ENCODE results near the gene SOX15. TPM values are rescaled to one million over a fixed set of nuclear protein-coding genes. Genes with fewer than 3 reads are reported as not detected.

SOX15 gene
- total and polyA plus RNA-seq, 10 of the 15 experiments (the other 5 are each of a cell fraction or from before 2014, with no cell fraction given): 0.06 to 0.53 (median 0.16) TPM; not detected in 2

DNA sequence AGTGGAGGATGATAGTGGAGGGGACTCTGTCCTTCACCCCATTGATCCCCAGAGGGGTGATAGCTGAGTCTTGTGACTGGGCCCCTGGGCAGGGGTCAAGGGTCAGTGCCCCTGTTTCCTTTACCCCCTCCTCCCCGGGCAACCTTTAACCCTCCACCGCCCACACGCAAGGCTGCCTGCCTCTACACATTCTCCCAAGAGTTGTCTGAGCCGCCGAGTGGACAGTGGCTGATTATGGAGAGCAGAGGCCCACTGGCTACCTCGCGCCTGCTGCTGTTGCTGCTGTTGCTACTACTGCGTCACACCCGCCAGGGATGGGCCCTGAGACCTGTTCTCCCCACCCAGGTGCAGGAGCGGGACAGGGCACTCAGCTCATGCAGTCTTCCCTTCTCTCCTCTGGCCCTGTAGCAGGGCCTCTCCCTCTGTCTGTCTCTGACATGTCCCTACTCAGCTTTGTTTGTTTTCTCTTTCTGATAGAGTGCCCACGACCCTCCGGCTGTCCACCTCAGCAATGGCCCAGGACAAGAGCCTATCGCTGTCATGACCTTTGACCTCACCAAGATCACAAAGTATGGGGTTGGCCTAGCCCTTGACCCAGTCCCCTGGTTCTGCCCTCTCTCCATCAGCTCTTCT, 40.2 kb upstream of the SOX15 start, which contains the start of gene SHBG (continued):
- TF ChIP-seq SKIL (IDR thresholded peaks at IDR 0.05; ENCODE audit: low read depth, poor library complexity, severe bottlenecking): no peak

DNA sequence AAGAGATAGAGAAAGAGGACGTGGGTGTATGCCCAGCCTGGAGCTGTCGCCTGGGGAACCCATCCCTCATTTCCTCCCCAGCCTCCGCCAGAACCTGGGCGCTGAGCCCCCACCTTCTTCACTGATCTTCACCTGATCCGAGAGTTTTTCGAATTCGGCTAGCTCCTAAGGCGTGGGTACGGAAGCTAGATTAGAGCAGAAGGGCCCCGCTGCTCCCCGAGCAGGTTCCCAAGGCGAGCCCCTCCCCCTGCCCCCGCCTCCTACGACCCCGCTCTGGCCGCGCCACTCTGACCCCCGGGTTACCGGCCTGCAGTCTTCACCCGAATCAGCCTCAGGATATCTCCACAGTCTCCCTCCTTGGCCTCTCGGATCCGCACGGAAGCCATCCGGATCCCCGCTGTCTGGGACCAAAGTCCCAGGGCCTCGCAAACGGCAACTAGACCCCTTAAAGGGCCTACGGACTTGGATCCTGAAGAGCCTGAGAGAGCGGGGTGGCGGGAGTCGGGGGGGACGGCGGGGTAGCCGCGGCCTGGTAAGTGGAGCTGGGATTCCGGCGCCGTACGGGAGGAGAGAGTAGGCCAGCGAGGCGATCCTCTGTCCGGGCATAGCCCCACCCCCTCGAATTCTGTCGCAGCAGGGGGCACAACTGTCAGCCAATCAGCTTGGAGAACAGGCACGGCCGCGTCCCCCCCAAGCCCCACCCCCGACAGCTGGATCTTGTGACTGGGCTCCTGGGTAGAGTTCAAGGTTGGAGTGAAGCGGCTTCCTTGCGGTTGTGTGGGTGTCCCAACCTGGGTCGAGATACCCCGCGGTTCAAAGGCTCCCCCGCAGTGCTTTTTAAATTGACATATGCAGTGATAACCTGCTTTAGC, 37.6 kb upstream of the SOX15 start, which contains the start of gene SAT2:
Gene SAT2, minus strand, starts transcription at position 572 of the 872 bp plus-strand sequence. Its CDS starts 186 bp downstream, at position 386.
- ChIA-PET RAD21 (ENCODE audit: unreplicated experiment) (interaction anchor here (0.6 to 3.0 kb wide), 10 partner anchors 11 to 661 kb away, joined by 3 to 21 read pairs (median 4); partner anchors contain the start of genes CD68, CYB5D1, FXR2 and NAA38), POLR2A (interaction anchor here (0.5 to 2.7 kb wide), 13 partner anchors 8 to 291 kb away, joined by 3 to 33 read pairs (median 6); partner anchors contain the start of genes ACAP1, FXR2, MPDU1 and TP53), SMC1A (ENCODE audit: uncharacterized antibody, unreplicated experiment) (interaction anchor here (0.7 to 2.3 kb wide), 9 partner anchors 9 to 223 kb away, joined by 3 to 19 read pairs (median 3); partner anchors contain the start of genes FXR2, SOX15, TMEM256 and TP53), CTCF (interaction anchor here (0.6 to 2.6 kb wide), 7 partner anchors 13 to 271 kb away, joined by 3 to 38 read pairs (median 3); partner anchors contain the start of genes FXR2, TP53 and WRAP53)
- Histone ChIP-seq H3K27me3 (replicated peaks in 1 of 2; ENCODE audit: control insufficient read depth in 2 of 2, insufficient read depth in 2 of 2, low read length in 1 of 2) (no peaks in the 10 kb centered on the region), H3K36me3 (ENCODE audit: control insufficient read depth in 2 of 2, insufficient read depth in 2 of 2, low read length in 1 of 2) (no peaks in the 10 kb centered on the region), H3K4me2 (ENCODE audit: control insufficient read depth, insufficient read depth) (peak within 1 kb of the TSS; percentile 81), H4K20me1 (ENCODE audit: control insufficient read depth, insufficient read depth) (no peaks in the 10 kb centered on the region), H2AFZ (ENCODE audit: control insufficient read depth, low read depth, low read length) (peak within 1 kb of the TSS; percentile 77), H3K4me1 (ENCODE audit: control insufficient read depth, insufficient read depth, low read length) (peaks cover 3% of the 10 kb centered on the region), H3K27ac (ENCODE audit: control insufficient read depth, insufficient read depth) (peak within 1 kb of the TSS; percentile 69), H3K9ac (ENCODE audit: control insufficient read depth, insufficient read depth, low read length) (peak within 1 kb of the TSS; percentile 95), H3K9me3 (replicated peaks; ENCODE audit: control insufficient read depth, insufficient read depth, low read length) (no peaks in the 10 kb centered on the region), H3K79me2 (ENCODE audit: control insufficient read depth, insufficient read depth, low read length) (peaks cover 2% of the 10 kb centered on the region), H3K4me3 (peak within 1 kb of the TSS; percentile 100)
- in situ Hi-C loops (cut with MboI) (no loop called here), intact Hi-C loops (cut with micrococcal nuclease; ENCODE audit: unreplicated experiment) (no loop called here)
- DNase-seq (ENCODE audit: low read depth, low spot score) (peak; percentile 67), FAIRE-seq (peak; percentile 97), ATAC-seq (peak; percentile 98)
- 1% methylated on average over 45 of the region's 54 CpGs for WGBS (ENCODE audit: insufficient coverage, insufficient replicate concordance, low lambda C conversion rate, missing lambda C conversion rate)
- no TSS peak for BruUV-seq (replicated peaks)
- TF ChIP-seq SMAD5 (IDR thresholded peaks at IDR 0.05; ENCODE audit: low read depth) (0 out of 2 replicates have a peak, but pooled peaks have one; percentile 31), TCF3 (IDR thresholded peaks at IDR 0.05; ENCODE audit: borderline replicate concordance, insufficient read depth, low read depth, low read length) (peak; percentile 91), ZNF24 (IDR thresholded peaks at IDR 0.05) (no peak), NR2F1 (conservative IDR thresholded peaks at IDR 0.05) (peak; percentile 52), BMI1 (IDR thresholded peaks at IDR 0.05; ENCODE audit: borderline replicate concordance) (no peak), EGR1 (IDR thresholded peaks at IDR 0.05; ENCODE audit: borderline replicate concordance in 1 of 2, low read depth in 2 of 2, low read length in 2 of 2) (peak in 1 of 2 experiments; percentile 91; a peak in 2 of 3 replicates)
- TF ChIP-seq, protein P1, sequence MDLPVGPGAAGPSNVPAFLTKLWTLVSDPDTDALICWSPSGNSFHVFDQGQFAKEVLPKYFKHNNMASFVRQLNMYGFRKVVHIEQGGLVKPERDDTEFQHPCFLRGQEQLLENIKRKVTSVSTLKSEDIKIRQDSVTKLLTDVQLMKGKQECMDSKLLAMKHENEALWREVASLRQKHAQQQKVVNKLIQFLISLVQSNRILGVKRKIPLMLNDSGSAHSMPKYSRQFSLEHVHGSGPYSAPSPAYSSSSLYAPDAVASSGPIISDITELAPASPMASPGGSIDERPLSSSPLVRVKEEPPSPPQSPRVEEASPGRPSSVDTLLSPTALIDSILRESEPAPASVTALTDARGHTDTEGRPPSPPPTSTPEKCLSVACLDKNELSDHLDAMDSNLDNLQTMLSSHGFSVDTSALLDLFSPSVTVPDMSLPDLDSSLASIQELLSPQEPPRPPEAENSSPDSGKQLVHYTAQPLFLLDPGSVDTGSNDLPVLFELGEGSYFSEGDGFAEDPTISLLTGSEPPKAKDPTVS (IDR thresholded peaks at IDR 0.05; ENCODE audit: low read depth, low read length): no peak
- TF ChIP-seq, protein P2, sequence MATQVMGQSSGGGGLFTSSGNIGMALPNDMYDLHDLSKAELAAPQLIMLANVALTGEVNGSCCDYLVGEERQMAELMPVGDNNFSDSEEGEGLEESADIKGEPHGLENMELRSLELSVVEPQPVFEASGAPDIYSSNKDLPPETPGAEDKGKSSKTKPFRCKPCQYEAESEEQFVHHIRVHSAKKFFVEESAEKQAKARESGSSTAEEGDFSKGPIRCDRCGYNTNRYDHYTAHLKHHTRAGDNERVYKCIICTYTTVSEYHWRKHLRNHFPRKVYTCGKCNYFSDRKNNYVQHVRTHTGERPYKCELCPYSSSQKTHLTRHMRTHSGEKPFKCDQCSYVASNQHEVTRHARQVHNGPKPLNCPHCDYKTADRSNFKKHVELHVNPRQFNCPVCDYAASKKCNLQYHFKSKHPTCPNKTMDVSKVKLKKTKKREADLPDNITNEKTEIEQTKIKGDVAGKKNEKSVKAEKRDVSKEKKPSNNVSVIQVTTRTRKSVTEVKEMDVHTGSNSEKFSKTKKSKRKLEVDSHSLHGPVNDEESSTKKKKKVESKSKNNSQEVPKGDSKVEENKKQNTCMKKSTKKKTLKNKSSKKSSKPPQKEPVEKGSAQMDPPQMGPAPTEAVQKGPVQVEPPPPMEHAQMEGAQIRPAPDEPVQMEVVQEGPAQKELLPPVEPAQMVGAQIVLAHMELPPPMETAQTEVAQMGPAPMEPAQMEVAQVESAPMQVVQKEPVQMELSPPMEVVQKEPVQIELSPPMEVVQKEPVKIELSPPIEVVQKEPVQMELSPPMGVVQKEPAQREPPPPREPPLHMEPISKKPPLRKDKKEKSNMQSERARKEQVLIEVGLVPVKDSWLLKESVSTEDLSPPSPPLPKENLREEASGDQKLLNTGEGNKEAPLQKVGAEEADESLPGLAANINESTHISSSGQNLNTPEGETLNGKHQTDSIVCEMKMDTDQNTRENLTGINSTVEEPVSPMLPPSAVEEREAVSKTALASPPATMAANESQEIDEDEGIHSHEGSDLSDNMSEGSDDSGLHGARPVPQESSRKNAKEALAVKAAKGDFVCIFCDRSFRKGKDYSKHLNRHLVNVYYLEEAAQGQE (IDR thresholded peaks at IDR 0.05; ENCODE audit: low read depth, low read length): no peak
